DOHH2 (cell line): ENCODE results near the gene KCTD16.
A peak's percentile ranks its signal among the peaks of the same experiment; 100 is the strongest.

Experiments used
- H3F3A ChIP-seq: fragments of 200-600 bp; sonication (generic), shearing (Covaris generic); 2 replicates; pipeline ENCODE4 v1.6.0; 2016; ENCODE audit warnings: antibody characterized with exemption, mild to moderate bottlenecking; ENCODE audit not compliant: control insufficient read depth, insufficient read depth
- H3K27ac ChIP-seq: fragments of 200-600 bp; sonication (generic); 2 replicates; pipeline ENCODE4 v1.5.1; 2014; ENCODE audit warnings: low read depth, mild to moderate bottlenecking, low read length, moderate library complexity
- H3K27me3 ChIP-seq: fragments of 200-600 bp; sonication (generic); 2 replicates; pipeline ENCODE4 v1.6.1; 2014; ENCODE audit warnings: mild to moderate bottlenecking, low read length, mixed read lengths; ENCODE audit not compliant: control insufficient read depth
- H3K36me3 ChIP-seq: fragments of 200-600 bp; sonication (generic); 2 replicates; pipeline ENCODE4 v1.6.1; 2014; ENCODE audit warnings: mild to moderate bottlenecking, low read length, moderate library complexity, mixed read lengths; ENCODE audit not compliant: control insufficient read depth
- H3K4me1 ChIP-seq: fragments of 200-600 bp; sonication (generic); 2 replicates; pipeline ENCODE4 v1.6.1; 2014; ENCODE audit warnings: mild to moderate bottlenecking, low read length, mixed read lengths; ENCODE audit not compliant: control insufficient read depth
- H3K4me2 ChIP-seq: fragments of 200-600 bp; sonication (generic); 2 replicates; pipeline ENCODE4 v1.6.0; 2014; ENCODE audit warnings: mild to moderate bottlenecking, low read length, moderate library complexity
- H3K4me3 ChIP-seq: fragments of 200-600 bp; sonication (generic); 2 replicates; pipeline ENCODE4 v1.5.1; 2014; ENCODE audit warnings: mild to moderate bottlenecking, low read length, mixed read lengths
- H3K79me2 ChIP-seq: fragments of 200-600 bp; sonication (generic); 2 replicates; pipeline ENCODE4 v1.6.1; 2014; ENCODE audit warnings: mild to moderate bottlenecking, low read length, mixed read lengths; ENCODE audit not compliant: control insufficient read depth
- H3K9me2 ChIP-seq: fragments of 200-600 bp; sonication (generic); replicated peaks from 2 replicates; pipeline ENCODE4 v1.6.1; 2014; ENCODE audit warnings: mild to moderate bottlenecking, low read length, mixed read lengths; ENCODE audit not compliant: control insufficient read depth
- H3K9me3 ChIP-seq: fragments of 200-600 bp; sonication (generic); 2 replicates; pipeline ENCODE4 v1.6.1; 2014; ENCODE audit warnings: antibody characterized with exemption, low read length, mixed read lengths; ENCODE audit not compliant: control insufficient read depth, insufficient read depth
- H4K20me1 ChIP-seq: fragments of 200-600 bp; sonication (generic); 2 replicates; pipeline ENCODE4 v1.6.0; 2014; ENCODE audit warnings: low read depth, mild to moderate bottlenecking, antibody characterized with exemption, low read length, moderate library complexity; ENCODE audit not compliant: control insufficient read depth, insufficient read depth
- EZH2phosphoT487 ChIP-seq: fragments of 200-600 bp; sonication (generic); IDR thresholded peaks from 2 replicates; pipeline ENCODE4 v1.6.1; 2017; ENCODE audit warnings: borderline replicate concordance, mild to moderate bottlenecking, antibody characterized with exemption, low read length, moderate library complexity, mixed read lengths
- TF ChIP-seq, protein P1 (sequence below): fragments of 200-600 bp; sonication (generic); IDR thresholded peaks from one replicate; pipeline ENCODE4 v1.5.1; 2014; ENCODE audit warnings: antibody characterized with exemption, mild to moderate bottlenecking, low read depth, low read length; ENCODE audit not compliant: poor library complexity, severe bottlenecking

KCTD16 gene

GRCh38 chr5:144141585-144141984 is 29.1 kb upstream of the KCTD16 start:
- Histone ChIP-seq H3K4me2 (peak overlapping the region; percentile 45; the same call in 1 of the 2 replicates), H3K36me3 (no peaks in the 10 kb centered on the region)
- TF ChIP-seq, protein P1, sequence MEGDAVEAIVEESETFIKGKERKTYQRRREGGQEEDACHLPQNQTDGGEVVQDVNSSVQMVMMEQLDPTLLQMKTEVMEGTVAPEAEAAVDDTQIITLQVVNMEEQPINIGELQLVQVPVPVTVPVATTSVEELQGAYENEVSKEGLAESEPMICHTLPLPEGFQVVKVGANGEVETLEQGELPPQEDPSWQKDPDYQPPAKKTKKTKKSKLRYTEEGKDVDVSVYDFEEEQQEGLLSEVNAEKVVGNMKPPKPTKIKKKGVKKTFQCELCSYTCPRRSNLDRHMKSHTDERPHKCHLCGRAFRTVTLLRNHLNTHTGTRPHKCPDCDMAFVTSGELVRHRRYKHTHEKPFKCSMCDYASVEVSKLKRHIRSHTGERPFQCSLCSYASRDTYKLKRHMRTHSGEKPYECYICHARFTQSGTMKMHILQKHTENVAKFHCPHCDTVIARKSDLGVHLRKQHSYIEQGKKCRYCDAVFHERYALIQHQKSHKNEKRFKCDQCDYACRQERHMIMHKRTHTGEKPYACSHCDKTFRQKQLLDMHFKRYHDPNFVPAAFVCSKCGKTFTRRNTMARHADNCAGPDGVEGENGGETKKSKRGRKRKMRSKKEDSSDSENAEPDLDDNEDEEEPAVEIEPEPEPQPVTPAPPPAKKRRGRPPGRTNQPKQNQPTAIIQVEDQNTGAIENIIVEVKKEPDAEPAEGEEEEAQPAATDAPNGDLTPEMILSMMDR: no peak
- TF ChIP-seq EZH2phosphoT487: no peak

GRCh38 chr5:144142139-144142823 is 28.4 kb upstream of the KCTD16 start:
- TF ChIP-seq, protein P1: peak; percentile 70
- no peak for TF ChIP-seq EZH2phosphoT487
- H3K4me2 ChIP-seq: peak overlapping the region; percentile 45
- H3K27ac ChIP-seq: no peak overlapping the region

More at GRCh38 chr5:144141585-144141984, 29.1 kb upstream of the KCTD16 start:
- Histone ChIP-seq H3F3A (no peaks in the 10 kb centered on the region), H3K9me3 (no peaks in the 10 kb centered on the region), H3K79me2 (no peaks in the 10 kb centered on the region), H3K27me3 (no peaks in the 10 kb centered on the region), H3K4me3 (no peak overlapping the region), H3K27ac (no peak overlapping the region), H4K20me1 (no peaks in the 10 kb centered on the region), H3K9me2 (no peaks in the 10 kb centered on the region), H3K4me1 (peaks cover 17% of the 10 kb centered on the region)

GRCh38 chr5:144142824-144143162 is 27.9 kb upstream of the KCTD16 start:
- no peak overlapping the region for H3K4me3 ChIP-seq
- no peaks in the 10 kb centered on the region for H4K20me1 ChIP-seq
- no peaks in the 10 kb centered on the region for H3K9me3 ChIP-seq
- H3K27ac ChIP-seq: no peak overlapping the region
- H3K36me3 ChIP-seq: no peaks in the 10 kb centered on the region
- H3K4me1 ChIP-seq: peaks cover 17% of the 10 kb centered on the region
- no peaks in the 10 kb centered on the region for H3K27me3 ChIP-seq
- H3F3A ChIP-seq: no peaks in the 10 kb centered on the region
- H3K9me2 ChIP-seq: no peaks in the 10 kb centered on the region
- H3K4me2 ChIP-seq: peak overlapping the region; percentile 45; the same call in 1 of the 2 replicates
- H3K79me2 ChIP-seq: no peaks in the 10 kb centered on the region
- no peak for TF ChIP-seq EZH2phosphoT487
- TF ChIP-seq, protein P1: no peak

More at GRCh38 chr5:144142139-144142823, 28.4 kb upstream of the KCTD16 start:
- Histone ChIP-seq H3K9me2 (no peaks in the 10 kb centered on the region), H4K20me1 (no peaks in the 10 kb centered on the region), H3K4me3 (no peak overlapping the region), H3K36me3 (no peaks in the 10 kb centered on the region), H3K27me3 (no peaks in the 10 kb centered on the region), H3K4me1 (peaks cover 17% of the 10 kb centered on the region), H3K9me3 (no peaks in the 10 kb centered on the region), H3K79me2 (no peaks in the 10 kb centered on the region), H3F3A (no peaks in the 10 kb centered on the region)
